Endothelial cell of umbilical vein (primary cell): ENCODE measurements around the gene NHERF2.

ENCODE experiments used
- POLR2AphosphoS5 ChIP-seq: IDR thresholded peaks from 2 replicates; pipeline ENCODE4 v1.6.1; 2012; ENCODE audit warnings: low read depth, mild to moderate bottlenecking, control low read depth, low read length, moderate library complexity; ENCODE audit not compliant: insufficient read depth
- TF ChIP-seq, protein P1 (sequence below), 2 donors: IDR thresholded peaks; 1 replicate in 1 of 2; 2 replicates in 1 of 2; pipeline ENCODE4 v1.5.1; 2011; ENCODE audit warnings: low read length in 2 of 2, mild to moderate bottlenecking in 2 of 2, moderate library complexity in 2 of 2, control low read depth in 1 of 2, inconsistent platforms in 1 of 2, low read depth in 1 of 2; ENCODE audit not compliant: insufficient read depth in 1 of 2; ENCODE audit errors: extremely low read depth in 1 of 2

- TF ChIP-seq, protein P1, sequence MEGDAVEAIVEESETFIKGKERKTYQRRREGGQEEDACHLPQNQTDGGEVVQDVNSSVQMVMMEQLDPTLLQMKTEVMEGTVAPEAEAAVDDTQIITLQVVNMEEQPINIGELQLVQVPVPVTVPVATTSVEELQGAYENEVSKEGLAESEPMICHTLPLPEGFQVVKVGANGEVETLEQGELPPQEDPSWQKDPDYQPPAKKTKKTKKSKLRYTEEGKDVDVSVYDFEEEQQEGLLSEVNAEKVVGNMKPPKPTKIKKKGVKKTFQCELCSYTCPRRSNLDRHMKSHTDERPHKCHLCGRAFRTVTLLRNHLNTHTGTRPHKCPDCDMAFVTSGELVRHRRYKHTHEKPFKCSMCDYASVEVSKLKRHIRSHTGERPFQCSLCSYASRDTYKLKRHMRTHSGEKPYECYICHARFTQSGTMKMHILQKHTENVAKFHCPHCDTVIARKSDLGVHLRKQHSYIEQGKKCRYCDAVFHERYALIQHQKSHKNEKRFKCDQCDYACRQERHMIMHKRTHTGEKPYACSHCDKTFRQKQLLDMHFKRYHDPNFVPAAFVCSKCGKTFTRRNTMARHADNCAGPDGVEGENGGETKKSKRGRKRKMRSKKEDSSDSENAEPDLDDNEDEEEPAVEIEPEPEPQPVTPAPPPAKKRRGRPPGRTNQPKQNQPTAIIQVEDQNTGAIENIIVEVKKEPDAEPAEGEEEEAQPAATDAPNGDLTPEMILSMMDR (IDR thresholded peaks at IDR 0.05; ENCODE audit: extremely low read depth in 1 of 2, insufficient read depth in 1 of 2, low read depth in 1 of 2, low read length in 2 of 2) = no peak
- TF ChIP-seq POLR2AphosphoS5 = no peak
Observed at GRCh38 chr16:2048116-2048543, 21.4 kb downstream of the NHERF2 start.
